GM18526 (cell line): ENCODE results near the gene PRADC1.

Experiments used
- POLR2A ChIP-seq: IDR thresholded peaks from 3 replicates; pipeline ENCODE4 v1.6.1; 2011; ENCODE audit not compliant: insufficient read length; ENCODE audit errors: extremely low read depth

PRADC1 gene

DNA sequence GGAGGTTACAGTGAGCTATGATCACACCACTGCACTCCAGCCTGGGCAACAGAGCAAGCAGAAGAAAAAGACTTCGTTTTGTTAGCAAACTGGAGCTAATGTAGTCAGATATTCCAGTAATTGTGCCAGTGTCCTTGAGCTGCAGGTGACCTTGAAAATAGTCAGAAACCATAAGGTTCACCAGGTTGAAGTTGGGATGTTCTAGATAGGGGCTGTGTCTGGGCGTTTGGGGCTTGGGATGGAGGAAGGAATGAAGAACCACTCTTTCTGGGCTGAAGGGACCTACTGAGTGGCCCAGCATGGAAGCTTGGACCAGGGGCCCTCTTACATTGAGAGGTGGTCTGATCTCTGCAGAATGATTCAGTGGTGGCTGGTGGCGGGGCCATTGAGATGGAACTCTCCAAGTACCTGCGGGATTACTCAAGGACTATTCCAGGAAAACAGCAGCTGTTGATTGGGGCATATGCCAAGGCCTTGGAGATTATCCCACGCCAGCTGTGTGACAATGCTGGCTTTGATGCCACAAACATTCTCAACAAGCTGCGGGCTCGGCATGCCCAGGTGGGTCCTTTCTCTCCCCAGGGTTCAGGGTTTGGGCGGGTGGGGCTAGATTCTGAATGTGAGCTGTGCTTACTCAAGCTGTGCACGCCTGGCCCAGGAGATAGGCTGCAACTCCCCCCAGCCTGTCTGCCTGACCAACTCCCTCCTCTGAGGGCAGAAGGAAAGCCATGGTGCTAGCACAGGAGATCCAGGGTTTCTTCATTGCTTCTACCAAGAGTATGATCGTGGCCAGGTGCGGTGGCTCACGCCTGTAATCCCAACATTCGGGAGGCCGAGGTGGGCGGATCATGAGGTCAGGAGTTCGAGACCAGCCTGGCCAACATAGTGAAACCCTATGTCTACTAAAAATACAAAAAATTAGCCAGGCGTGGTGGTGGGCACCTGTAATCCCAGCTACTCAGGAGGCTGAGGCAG is 18.1 kb upstream of the PRADC1 start:
- no peak for TF ChIP-seq POLR2A

DNA sequence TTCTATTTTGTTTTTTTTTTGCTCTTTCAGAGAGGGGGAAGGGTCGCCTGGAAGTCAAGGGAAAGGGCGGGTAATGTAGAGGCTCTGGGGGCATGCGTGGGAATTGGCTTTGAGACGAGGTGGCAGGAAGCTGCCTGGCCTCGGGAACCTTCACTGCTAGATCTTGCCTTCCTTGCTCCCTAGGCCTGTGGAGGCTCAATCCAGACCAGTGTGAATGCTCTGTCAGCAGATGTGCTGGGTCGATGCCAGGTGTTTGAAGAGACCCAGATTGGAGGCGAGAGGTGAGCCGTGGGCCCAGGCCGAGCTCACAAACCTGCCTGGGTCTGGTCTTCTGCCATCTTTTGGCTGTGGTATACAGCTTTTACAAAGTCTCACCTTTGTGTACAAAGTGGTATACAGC is 16.6 kb upstream of the PRADC1 start:
- TF ChIP-seq POLR2A, result no peak

GRCh38 chr2:73246850-73247249 is 13.8 kb upstream of the PRADC1 start:
- TF ChIP-seq POLR2A, result no peak

GRCh38 chr2:73244580-73244979 is 11.5 kb upstream of the PRADC1 start:
- TF ChIP-seq POLR2A, result no peak

DNA sequence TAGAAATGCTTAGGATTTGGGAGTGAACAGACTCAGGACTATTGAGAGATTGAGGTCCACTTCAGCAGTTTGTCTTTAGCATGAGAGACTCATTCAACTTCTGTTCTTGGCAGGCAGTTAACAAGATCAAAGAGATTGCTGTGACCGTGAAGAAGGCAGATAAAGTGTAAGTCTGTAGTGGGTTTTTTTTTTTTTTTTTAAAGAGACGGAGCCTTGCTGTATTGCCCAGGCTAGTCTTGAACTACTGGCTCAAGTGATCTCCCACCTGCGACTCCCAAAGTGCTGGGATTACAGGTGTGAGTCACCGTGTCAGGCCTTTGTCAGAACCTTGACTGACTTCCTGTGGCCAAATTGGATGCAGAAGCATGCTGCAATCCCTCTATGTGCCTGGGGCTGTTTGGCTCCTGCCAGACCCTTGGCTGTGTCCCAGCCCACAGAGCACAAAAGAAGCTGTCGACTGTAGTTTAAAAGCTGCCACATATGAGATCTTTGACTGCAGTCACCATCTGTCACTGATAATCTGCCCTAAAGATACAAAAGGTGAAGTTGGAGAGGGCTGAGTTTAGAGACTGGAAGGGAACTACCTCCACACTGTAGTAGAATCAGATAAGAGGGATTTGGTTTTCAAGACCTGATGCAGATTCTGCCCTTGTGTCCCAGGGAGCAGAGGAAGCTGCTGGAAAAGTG is 11.0 kb upstream of the PRADC1 start:
- no peak for TF ChIP-seq POLR2A

GRCh38 chr2:73239776-73240175 is 6.7 kb upstream of the PRADC1 start:
- TF ChIP-seq POLR2A, result no peak

GRCh38 chr2:73238976-73239375 is 5.9 kb upstream of the PRADC1 start:
- TF ChIP-seq POLR2A, result no peak

DNA sequence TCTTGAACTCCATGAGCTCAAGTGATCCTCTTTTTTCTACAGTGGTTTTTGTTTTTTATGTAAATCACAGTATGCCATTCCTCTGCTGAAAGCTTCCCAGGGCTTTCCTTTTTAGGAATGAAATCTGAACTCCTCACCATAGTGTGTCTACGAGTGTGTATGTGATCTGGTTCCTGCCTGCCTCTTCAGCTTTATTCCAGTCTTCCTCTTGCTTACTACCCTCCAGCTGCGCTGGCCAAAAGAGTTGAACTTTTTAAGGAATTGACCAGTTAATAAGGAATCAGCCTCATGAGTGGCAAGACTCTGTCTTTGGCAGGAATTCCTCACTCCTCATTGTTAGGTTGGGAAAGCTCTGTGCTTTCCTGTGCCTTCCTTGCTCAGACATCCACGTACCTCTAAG is 5.1 kb upstream of the PRADC1 start:
- TF ChIP-seq POLR2A, result no peak

DNA sequence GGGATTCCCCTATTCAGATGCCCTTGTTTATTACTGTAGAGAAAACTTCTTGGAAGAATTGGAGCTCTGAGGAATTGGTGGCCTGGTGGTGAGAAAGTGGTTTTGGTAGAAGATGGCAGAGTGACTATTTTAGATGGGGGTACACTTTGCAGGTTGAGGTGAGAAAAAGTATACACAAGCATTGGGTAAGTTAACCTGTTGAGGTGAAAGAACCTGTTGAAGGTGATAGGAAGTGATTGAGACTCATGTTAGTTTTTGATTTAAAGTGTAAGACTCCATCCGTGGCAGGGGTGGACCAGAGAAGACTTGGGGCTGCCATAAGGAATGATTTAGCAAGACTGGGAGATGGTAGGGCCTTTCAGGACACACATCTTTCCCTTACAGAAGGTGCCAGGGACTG is 4.1 kb upstream of the PRADC1 start:
- no peak for TF ChIP-seq POLR2A

GRCh38 chr2:73235315-73236028 is 2.4 kb upstream of the PRADC1 start:
- TF ChIP-seq POLR2A, result no peak

GRCh38 chr2:73233932-73234832 is 1.1 kb upstream of the PRADC1 start, which contains the start of gene CCT7:
CCT7 (plus strand) TSS chr2:73234308; CDS start chr2:73234379, 71 bp downstream.
- peak; percentile 95 for TF ChIP-seq POLR2A

GRCh38 chr2:73232403-73233153 is 461 bp downstream of the PRADC1 start:
- no peak for TF ChIP-seq POLR2A

DNA sequence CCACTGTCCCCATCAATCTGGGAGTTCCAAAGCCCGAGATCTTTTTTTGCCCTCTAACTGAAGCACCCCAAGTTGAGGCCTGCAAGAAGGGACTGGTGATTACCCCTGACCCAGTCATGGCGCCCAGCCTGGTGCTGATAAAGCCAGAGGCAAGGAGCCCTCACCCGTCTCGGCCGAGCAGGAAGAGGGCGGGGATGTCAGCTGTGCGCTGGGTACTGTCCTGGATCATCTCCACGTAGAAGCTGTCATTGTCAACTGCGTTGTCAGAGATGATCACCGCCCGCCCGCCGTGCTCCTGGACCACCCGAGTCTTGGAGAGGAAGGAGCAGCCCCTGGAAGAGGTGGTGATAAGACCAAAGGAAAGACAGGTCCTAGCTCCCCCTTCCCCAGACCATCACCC is 4.4 kb downstream of the PRADC1 start:
- no peak for TF ChIP-seq POLR2A

DNA sequence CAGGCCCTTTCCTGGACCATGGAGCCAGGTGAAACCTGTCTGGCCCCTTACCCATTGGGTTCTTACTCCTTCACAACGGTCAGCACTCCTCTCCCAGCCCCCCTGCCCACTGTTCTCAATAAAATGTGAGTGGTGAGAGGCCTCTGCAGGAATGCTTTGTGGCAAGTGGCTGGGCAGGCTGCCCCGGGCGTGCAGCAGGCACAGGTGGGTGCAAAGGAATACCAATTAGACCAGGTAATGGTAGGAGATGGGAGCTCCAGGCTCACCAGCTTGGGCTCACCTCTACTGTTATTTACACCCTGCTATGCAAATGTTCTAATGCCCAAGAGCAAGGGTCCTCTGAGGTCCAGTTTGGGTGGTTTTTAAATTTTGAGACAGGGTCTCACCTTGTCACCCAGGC is 6.0 kb downstream of the PRADC1 start:
- TF ChIP-seq POLR2A, result no peak
